Measurements from ENCODE around the gene PDAP1.

DNA sequence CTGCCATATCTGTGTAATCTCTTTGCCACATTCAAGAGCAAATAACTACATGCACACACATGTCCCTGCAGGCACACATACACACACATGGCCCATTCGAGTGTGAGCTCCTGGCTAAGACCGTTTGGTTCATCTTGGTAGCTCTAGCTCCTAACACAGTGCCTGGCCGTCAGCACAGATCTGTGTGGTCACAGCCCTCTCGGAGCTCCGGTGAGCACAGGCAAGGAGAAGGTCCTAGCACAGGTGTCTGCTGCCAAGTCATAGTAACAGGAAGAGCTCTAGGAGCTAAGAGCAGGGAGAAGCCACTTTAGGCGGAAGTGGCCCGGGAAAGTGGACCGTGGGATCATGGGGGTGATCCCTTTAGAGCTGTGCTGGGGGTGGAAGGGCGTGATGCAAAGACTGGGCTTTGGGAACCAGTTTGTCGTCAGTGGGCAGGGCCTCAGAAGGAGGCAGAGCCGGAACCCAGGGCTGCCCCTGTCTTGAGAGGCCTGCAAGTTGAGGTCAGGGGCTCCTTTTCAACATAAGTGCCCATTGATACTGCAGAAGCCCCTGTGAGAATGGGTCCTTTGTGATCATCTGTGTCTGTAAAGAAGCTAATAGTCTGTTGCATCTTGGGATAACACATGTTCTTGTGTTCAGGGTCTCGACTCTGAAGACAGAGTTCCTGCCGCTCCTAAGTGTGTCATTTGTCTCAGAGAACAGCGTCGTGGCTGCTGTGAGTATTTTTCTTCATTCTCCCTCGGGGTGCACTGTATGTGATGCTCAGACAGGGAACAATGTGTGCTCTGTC lies 50.5 kb downstream of the PDAP1 start:
- TF ChIP-seq, protein P1, sequence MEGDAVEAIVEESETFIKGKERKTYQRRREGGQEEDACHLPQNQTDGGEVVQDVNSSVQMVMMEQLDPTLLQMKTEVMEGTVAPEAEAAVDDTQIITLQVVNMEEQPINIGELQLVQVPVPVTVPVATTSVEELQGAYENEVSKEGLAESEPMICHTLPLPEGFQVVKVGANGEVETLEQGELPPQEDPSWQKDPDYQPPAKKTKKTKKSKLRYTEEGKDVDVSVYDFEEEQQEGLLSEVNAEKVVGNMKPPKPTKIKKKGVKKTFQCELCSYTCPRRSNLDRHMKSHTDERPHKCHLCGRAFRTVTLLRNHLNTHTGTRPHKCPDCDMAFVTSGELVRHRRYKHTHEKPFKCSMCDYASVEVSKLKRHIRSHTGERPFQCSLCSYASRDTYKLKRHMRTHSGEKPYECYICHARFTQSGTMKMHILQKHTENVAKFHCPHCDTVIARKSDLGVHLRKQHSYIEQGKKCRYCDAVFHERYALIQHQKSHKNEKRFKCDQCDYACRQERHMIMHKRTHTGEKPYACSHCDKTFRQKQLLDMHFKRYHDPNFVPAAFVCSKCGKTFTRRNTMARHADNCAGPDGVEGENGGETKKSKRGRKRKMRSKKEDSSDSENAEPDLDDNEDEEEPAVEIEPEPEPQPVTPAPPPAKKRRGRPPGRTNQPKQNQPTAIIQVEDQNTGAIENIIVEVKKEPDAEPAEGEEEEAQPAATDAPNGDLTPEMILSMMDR (IDR thresholded peaks at IDR 0.05; ENCODE audit: low read depth, low read length): no peak
- TF ChIP-seq EZH2phosphoT487 (IDR thresholded peaks at IDR 0.05; ENCODE audit: low read depth): no peak

All from OCI-LY3 (cell line).